Stimulated activated CD4-positive, alpha-beta T cell treated with anti-CD3 and anti-CD28 coated beads, Interleukin-2, amount 100 ng/mL, for 24 hours (primary cell): ENCODE data around the gene LIMS1.
"Not testable (repeated sequence)": the region's sequence is repeated elsewhere in the genome, so short reads cannot be mapped to it uniquely, and the experiment has no call there.

ENCODE experiments used
- DNase-seq, 2 donors: peaks; one replicate each; pipeline ENCODE4 v3.0.0-alpha.2; 2020

LIMS1 gene, protein sequence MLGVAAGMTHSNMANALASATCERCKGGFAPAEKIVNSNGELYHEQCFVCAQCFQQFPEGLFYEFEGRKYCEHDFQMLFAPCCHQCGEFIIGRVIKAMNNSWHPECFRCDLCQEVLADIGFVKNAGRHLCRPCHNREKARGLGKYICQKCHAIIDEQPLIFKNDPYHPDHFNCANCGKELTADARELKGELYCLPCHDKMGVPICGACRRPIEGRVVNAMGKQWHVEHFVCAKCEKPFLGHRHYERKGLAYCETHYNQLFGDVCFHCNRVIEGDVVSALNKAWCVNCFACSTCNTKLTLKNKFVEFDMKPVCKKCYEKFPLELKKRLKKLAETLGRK

DNA sequence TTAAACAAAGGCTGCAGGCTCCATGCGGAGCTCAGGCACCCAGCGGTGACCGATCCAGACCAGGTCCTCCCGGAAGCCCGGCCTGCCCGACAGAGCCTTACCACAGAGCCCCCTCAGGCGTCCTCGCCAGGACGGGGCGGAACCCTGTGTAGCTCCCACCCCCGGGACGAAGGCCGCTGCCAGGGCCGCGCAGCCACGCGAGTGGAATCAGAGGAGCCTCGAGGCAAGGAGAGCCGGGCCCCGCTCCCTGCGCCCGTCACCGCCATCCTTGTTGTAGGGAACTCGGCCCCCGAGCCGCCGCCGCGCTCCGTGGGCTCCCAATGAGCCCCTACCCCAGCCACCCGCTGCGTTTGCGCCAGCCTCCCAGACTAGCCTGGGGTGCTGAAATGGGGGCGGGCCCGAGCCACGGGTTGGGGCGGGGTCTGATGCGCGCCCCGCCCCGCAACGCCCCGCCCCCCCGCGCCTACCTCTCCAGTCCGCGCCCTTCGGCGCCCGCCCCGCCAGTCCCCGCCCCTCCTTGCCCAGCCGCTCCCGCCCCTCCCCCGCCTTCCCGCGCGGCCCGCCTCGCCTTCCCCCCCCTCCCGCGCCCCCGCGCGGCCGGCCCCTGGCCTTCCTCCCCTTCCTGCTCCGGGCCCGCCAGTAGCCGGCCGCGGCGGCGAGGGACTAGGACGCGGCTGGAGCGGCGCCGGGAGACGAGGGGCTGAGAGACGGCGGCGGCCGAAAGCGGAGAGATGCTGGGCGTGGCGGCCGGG lies at the start of gene LIMS1:
LIMS1 (plus strand) TSS at position 639 of the 752 bp plus-strand sequence; CDS start at position 732, 93 bp downstream.
- peak; percentile 88 to 90 for DNase-seq

DNA sequence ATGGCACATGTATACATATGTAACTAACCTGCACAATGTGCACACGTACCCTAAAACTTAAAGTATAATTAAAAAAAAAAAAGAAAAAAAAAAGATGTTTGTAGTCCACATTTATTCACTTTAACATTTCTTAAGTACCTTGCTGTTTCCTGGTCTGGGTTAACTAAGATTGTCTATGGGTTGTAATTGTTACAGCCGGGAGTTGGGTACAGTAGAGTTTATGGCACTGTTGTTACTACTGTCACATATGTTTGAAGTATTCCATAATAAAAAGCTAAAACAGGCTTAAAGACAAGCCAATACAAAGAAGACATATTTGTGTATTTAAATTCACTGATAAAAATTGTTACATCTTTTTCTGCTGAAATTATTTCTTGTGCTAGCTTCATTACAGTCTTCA lies 49.0 kb upstream of the LIMS1 start:
- no peak for DNase-seq

DNA sequence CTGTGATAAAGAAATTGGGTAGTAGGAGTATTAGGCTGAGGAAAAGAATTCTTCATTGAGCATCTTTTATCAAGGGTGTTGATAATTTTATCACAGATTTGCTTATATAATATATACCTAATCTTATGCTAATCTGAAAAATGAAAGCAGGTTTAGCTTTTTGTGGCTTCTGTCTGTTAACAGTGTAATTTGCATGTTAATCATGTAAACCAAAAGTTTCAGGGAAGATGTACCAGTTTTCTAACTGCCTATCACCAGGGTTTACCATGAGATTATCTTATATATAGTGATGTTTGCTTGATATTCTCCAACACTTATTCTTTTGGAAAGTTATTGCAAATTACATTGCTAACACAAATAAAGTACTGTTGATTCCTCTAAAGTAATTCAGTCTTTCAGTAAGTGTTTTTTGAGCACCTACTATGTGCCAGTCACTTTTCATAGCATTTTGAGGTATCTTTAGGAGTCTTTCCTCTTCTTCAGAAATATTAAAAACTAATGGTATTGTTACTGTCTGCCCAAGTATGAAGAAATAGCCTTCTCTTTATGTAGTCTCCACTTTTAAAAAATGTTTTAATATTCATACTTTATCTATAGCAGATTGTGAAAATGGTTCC lies 43.7 kb upstream of the LIMS1 start:
- no peak for DNase-seq

DNA sequence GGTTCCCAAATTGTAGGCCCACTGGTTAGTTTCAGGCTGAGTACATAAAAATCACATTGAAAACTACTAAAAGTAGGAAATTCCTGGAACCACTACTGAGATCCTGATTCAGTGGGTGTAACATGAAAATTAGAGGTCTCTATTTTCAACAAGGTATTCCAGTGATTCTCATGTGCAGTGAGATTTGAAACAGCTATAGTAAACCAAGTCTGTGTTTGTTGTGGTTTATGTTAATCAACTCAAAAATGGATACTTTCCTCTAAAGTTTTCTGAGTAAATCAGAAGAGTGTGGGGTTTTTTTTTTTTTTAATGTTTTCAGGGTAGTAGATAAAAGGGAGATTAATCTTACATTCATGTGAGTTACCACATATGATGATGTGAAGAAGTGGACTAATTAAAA lies 42.4 kb upstream of the LIMS1 start:
- DNase-seq = no peak

DNA sequence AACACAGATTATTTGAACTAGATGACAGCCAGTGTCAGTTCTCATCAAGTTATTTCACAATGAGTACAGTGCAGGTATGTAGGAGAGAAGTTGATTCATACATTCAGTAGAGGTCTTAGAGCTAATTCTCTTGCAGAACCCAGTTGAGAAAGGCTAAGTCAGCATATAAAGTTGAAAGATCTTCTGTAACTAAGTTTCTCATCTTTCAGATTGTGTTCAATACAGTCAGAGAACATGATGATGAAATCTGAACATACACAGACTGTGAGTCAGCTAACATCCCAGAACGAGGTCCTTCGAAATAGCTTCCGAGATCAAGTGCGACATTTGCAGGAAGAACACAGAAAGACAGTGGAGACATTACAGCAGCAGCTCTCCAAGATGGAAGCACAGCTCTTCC lies 41.9 kb upstream of the LIMS1 start:
- no peak for DNase-seq

DNA sequence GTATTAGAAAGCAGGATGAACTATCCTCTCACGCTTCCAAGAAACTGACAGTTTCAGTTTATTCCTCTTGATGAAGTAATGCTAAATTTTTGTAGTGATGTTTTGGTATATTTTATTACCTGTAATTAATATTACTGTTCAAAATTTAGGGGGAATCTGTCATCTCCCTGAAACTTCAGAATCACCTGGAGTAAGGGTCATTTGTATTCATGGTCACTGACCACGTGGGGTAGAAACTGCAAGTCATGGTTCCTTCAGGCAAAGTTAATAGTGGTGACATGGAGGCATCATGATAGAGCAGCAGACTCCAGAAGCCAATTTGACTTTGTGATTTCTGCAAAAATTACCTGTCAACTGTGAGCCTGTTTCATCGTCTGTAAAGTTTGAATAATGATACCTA lies 38.1 kb upstream of the LIMS1 start:
- DNase-seq = not testable (repeated sequence)

DNA sequence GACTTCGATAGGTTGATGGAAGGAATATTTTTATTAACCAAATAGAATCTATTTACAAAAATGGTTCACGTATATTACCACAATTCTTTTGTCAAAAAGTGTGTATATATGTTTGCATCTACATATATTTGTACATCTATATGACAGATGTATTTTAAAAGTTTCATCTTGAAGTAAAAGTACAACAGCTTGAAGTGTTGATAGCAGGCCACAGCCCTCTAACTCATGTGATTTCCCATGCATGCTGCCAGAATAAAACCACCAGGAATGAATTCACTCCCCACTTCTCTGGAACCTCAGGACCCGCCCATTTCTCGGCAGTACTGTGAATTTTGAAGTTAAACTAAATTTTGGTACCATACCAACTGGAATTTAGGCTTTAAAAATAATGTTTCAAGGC lies 26.6 kb upstream of the LIMS1 start:
- DNase-seq = not testable (repeated sequence)

DNA sequence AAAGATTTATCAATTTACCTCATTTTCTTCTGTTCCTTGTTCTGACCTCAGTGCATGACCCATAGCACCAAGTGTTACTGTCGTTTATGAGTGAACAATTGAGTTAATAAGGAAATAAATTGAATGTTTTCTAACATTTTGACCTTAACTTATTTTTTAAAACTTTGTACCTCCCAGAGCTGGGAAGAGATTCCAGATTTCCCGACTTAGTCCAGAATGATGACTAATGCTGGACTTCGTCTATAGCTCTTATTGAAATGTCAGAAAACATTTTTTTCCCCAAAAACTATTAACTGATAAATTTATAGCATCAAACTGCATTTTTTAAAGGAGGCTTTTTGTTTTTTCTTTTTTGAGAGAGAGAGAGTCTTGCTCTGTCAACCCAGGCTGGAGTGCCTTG lies 21.8 kb upstream of the LIMS1 start:
- not testable (repeated sequence) for DNase-seq

DNA sequence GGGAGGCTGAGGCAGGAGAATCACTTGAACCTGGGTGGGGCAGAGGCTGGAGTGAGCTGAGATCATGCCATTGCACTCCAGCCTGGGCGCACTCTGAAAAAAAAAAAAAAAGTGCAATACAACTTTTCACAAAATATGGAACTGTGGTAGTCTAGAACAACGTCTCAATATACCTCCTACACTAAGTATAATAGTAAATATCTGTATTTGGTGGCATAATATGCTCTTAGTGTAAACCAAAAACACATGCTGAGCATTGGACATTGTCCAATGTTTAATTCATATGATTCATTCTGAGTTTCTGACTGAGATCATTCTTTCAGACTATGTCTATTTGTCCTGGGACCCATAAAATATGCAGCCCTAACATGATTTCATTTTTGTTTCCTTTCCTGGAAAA lies 19.8 kb upstream of the LIMS1 start:
- not testable (repeated sequence) for DNase-seq

DNA sequence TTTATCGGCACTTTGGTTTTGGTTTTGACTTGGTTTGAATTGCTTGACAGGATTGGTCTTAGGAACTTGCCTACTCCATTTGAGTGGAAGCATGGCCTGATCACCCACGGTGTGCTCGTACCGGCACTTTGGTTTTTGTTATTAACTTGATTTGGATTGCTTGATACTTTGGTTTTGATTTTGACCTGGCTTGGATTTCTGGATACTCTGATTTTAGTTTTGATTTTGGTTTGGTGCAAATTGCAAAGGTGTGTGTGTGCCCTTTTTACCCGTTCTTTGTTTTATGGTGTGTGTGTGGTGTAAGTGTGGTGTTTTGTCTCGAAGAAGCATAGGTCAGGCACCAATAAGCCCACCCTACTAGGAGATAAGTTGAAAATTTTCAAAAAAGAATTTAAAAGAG lies 9.6 kb upstream of the LIMS1 start:
- not testable (repeated sequence) for DNase-seq

DNA sequence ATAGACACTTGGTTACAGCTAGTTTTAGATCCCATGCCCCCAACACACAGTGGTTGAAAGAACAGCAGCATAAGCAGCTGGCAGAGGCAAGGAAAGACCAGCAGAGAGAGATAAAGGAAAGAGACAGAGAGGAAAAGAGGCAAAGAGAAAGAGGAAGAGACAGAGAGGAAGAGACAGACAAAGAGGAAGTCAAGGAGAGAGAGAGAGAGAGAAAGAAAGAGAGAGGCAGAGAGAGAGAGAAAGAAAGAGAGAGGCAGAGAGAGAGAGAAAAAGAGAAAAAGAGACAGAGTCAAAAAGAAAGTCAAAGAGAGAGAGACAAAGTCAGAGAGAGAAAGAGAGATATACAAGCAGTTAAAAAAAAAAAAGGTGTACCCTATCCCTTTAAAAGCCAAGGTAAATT lies 9.0 kb upstream of the LIMS1 start:
- not testable (repeated sequence) for DNase-seq

DNA sequence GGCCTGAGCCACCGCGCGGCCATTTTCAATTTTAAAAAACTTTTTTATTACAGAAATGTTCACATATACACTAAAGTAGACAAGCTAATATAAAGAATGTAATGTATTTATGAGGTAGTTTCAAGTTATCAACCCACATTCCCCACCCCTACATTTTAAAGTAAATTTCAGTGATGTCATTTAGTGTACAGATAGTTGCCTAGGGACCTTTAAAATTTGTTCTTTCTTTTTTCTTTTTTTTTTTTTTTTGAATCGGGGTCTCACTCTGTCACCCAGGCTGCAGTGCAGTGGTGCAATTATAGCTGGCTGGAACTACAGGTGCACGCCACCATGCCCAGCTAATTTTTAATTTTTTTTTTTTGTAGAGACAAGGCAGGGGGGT lies 2.6 kb upstream of the LIMS1 start:
- DNase-seq = no peak

DNA sequence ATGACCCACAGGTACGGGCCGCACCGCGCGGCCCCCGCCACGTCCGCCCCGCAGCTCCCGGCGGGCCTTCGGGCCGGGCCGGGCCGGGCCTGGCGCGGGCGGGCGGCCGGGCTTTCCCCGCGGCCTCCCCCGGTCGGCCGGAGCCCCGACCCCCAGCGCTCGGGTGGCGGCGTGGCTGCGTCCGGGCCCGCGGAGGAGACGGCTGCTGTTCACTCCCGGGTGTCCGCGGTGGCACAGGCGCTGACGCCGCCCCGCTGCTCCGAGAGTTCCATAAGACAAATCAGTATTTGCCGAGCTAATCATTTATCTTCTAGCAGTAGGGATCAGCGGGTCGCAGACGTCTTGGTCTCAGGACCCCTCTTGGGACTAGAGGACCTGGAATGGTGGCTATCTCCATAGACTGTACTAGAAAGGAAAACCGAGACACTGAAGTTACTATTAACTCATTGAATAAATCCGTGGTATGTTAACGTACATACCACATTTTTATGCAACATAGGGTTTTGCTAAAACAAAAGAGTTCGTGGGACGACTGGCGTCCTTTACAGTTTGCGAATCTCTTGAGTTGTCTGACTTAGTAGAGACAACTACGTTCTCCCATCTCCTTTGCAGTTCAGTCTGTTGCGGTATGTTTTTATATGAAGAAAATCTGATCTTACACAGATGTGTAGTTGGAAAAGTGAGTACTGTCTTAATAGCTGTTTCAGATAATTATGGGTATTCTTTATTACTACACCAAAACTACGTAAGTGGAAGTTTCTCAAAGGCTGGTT lies 500 bp downstream of the LIMS1 start:
- peak; percentile 36 to 55 for DNase-seq

DNA sequence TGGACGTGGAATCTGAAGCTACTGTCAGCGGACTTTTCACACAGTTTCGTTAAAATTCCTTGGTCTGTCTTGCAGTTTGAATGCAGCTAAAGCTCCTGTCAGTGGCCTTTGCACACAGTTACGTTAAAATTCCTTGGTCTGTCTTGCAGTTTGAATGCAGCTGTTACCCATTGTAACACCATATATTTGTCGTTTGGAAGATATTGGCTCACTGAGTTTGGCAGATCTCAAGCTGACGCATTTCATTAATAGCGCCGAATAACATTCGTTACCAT lies 1.0 kb downstream of the LIMS1 start:
- no peak for DNase-seq

DNA sequence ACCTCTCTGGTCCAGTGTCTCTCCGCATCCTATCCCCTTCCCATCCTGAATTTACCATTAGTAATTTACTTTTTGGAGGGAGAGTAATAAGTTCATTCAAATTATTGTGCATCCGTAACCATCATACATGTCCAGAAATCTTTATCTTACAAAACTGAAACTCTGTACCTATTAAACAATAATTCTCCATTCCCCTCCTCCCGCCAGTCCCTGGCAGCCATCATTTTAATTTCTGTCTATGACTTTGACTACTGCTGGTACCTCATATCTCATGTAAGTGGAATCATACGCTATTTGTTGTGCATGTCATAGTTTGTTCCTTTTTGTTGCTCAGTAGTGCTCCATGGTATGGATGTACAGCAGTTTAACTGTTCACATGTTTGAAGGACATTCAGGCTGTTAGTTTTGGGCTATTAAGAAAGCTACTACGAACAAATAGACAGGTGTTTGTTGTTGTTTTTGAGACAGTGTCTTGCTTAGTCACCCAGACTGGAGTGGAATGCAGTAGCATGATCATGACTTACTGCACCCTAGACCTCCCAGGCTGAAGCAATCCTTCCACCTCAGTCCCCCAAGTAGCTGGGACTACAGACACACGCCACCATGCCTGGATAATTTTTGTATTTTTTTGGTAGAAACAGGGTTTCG lies 2.0 kb downstream of the LIMS1 start:
- DNase-seq = no peak

DNA sequence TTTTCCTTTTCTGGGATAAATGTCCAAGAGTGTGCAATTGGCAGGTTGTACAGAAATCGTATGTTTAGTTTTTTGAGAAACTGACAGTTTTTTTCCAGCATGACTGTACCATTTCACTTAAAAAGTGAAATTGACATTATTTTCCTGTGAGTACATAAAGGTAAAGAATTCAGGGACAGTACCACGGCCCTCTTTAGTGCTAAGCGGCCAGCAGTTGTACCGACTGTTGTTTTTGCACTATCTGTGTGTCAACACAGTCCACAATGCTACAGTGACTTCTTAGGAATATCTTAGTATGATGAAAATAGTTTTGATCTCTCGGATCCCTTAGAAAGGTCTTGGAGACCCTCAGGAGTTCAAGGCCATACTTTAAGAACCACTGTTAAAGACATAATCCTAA lies 2.6 kb downstream of the LIMS1 start:
- no peak for DNase-seq

DNA sequence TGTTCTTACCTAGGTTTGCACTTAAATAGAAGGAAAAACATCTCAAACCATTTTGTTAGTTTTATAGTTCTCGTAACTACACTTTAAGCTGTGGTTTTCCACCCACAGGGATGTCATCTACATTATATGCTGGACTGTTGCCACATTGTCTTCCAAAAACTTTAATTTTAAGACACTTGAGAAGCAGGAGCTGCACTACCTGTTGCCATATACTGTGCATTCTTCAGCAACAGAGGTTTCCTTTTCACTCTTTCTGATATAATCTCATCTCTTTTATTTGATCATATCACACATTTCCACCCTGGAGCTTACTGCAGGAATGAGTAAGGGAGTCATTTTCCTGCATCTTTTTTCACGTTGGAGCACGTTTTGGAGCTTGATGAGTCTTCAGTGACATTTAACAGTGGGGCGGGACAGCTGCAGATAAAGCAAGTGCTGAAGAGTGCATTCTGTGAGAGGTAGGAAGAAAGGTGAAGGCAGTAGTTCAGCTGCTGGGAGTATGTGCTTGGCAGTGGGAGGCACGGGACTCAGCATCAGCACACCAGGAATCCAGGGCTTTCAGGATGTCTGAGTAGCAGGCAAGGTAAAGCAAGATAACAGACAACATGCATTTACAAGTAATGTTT lies 3.8 kb downstream of the LIMS1 start:
- no peak for DNase-seq

DNA sequence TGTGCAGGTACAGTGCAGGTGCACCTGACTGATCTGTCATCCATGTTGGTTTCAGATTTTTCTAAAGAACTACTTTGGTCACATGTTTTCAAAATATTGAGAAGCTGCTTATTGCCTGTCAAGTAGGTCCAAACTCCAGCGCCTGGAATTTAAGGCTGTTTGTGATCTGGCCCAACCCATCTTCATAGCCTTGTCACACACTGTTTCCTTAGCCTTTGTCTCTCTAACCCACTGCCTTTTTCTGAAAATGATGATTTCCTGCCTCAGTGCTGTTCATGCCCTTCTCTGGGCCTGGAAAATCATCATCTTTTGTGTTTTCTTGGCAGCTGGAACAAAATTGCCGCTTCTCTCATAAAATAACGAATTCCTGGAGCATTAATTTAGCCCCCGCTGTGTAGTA lies 7.2 kb downstream of the LIMS1 start:
- no peak for DNase-seq

DNA sequence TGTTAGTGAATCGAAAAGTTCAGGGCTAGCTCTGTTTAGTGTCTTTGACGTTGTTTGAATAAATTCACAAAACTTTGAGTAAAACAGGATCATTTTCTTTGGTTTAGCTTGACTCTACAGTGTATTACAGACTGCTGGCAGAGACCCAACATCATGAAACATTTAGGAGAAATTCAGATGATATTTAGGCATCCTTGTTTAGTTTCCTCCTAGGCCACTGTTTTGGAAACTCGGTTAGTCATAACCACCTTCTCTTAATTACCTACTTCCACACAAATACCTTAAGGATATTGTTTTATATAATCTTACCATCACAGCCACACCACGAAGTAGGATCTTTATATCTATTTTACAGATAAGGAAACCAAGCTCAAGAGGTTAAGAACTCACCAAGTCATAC lies 7.8 kb downstream of the LIMS1 start:
- no peak for DNase-seq

DNA sequence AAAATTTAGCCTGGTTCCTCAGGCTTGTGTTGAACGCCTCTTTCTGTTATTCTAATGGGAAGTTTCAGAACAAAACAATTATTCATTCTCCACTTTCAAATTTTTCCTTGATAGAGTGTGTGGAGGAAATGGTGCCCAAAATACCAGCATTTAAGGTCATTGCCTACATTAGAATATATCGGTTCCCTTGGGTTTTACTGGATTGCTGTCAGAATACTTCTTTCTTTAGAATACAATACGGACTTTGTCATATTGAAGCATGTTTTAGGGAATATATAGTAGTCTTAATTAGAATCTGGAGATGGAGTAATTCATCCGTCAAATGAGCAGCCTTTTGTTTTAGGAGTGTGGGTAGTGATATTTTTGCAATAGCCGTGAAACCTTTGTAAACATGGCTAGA lies 13.3 kb downstream of the LIMS1 start:
- no peak for DNase-seq

DNA sequence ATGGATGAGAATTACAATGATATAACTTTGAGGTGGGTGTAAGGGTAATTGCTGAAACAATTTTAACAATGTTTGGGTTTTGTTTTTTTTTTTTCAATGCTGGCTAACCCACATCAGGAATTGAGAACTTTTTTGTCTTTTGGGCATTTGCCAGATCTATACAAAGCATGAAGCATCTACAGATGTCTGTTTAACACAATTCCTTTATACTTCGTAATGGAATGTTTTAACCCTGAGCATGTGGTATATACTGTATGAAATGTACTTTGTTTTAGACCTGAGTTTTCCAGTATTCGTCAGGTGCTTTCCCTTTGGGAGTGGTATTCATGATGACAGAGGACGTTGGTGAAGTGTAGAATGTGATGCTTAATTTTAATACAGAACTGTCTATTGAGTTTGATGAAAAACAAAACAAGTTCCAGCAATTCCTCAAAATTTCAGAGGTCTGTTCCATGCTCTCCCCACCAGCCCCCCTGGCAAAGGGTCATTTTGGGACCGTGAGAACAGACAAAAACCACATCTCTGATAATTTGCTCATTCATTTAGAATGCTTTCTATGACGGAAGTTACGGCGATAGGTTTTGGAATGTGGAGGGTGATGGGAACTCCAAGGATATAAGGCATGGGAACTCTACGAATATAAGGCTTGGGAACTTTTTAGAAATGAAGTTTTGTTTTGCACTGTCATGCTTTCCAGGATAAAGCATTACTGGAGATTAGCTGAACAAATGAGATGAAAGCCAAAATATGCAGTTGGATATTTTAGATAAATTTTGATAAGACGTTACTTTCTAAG lies 14.1 kb downstream of the LIMS1 start:
- DNase-seq = no peak

DNA sequence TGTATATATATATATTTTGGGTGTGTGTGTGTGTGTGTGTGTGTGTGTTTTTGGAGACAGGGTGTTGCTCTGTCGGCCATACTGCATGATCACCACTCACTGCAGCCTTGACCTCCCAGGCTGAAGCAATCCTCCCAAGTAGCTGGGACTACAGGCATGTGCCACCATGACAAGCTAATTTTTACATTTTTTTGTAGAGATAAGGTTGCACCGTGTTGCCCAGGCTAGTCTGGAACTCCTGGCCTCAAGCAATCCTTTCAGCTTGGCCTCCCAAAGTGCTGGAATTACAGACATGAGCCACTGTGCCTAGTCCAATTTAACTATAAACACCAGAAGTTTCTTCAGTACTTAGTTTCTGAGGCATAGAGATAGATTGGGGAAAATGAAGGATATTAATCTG lies 18.3 kb downstream of the LIMS1 start:
- no peak for DNase-seq
